Activated T-helper 1 cell treated with Interleukin-2 at 50 U/mL for 16 hours (primary cell): ENCODE results near the gene HARS2.
A peak's percentile ranks its signal among the peaks of the same experiment; 100 is the strongest.
"Not testable (repeated sequence)": the region's sequence is repeated elsewhere in the genome, so short reads cannot be mapped to it uniquely, and the experiment has no call there.

Source experiments
- DNase-seq: peaks from one replicate; pipeline ENCODE4 v3.0.0-alpha.2; 2020; ENCODE audit warnings: low read depth

HARS2 gene

GRCh38 chr5:140700177-140701144, 9.2 kb downstream of the HARS2 start, which contains the start of gene ZMAT2:
Gene ZMAT2, plus strand, starts transcription at chr5:140700447. Its CDS starts 14 bp downstream, at chr5:140700461.
- DNase-seq = peak; percentile 85

GRCh38 chr5:140707812-140708211, 16.6 kb downstream of the HARS2 start:
- DNase-seq = no peak

GRCh38 chr5:140708787-140709186, 17.5 kb downstream of the HARS2 start:
- not testable (repeated sequence) for DNase-seq

DNA sequence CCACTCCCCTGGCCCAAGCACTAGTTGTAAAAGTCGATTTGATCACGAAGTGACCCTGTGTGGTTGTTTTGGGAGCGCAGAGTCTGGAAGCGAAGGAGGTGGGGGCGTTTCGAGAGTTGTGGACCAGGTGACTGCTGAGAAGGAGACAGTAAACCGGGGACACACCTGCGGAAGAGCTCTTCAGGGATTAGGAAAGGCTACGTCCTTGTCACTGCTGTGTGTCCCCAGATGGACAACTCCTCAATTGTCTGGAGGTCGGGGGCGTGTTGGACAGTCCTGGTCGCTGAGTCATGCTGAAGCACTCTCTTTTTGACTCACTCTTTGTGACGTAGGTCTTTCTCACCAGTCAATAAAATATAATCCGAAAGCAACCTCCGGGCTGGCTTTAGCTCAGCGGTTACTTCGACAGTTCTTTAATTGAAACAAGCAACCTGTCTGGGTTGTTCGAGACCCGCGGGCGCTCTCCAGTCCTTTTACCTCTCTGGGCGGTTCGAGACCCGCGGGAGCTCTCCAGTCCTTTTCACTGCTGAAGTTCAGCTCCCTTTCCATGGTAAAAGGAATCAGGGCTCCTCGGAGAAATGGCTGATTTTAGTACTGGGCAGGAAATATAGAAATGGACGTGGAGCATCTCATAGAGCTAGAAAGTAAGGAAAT, 19.8 kb downstream of the HARS2 start:
- DNase-seq = peak; percentile 72

DNA sequence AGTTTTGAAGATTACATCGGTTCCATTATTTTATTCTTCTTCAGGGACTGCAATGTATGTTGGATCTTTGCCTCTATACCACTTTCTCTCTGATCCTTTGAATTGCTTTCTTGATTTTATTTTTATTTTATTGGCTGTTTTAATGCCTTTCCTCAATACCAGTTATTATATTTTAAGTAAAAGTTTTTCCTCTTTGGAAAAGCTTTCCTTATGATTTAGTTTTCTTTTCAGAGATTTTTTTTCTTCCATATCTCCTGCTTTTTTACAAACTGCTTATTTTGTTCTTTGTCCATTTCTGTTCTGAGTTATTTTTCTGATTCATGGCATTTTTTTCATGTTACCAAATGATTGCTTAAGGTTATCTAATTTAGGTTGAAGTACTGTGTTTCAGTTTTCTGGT, 20.5 kb downstream of the HARS2 start:
- DNase-seq = no peak

GRCh38 chr5:140713562-140714094, 22.4 kb downstream of the HARS2 start:
- DNase-seq = no peak

DNA sequence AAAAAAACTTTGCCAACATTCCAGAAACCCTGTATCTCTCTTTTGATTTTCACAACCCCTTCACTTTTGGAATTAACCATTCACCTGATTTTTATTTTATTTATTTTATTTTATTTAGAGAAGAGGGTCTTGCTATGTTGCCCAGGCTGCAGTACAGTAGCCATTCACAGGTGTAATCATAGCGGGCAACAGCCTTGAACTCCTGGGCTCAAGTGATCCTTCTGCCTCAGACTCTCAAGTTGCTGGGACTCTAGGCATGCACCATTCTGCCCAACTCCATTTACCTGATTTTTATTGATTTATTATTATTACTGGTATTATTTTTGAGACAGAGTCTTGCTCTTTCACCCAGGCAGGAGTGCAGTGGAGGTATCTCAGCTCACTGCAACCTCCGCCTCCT, 25.0 kb downstream of the HARS2 start:
- DNase-seq = not testable (repeated sequence)

GRCh38 chr5:140718266-140718592, 27.0 kb downstream of the HARS2 start:
- DNase-seq = no peak

GRCh38 chr5:140720738-140721137, 29.5 kb downstream of the HARS2 start:
- not testable (repeated sequence) for DNase-seq

GRCh38 chr5:140721395-140721794, 30.1 kb downstream of the HARS2 start:
- DNase-seq = not testable (repeated sequence)

DNA sequence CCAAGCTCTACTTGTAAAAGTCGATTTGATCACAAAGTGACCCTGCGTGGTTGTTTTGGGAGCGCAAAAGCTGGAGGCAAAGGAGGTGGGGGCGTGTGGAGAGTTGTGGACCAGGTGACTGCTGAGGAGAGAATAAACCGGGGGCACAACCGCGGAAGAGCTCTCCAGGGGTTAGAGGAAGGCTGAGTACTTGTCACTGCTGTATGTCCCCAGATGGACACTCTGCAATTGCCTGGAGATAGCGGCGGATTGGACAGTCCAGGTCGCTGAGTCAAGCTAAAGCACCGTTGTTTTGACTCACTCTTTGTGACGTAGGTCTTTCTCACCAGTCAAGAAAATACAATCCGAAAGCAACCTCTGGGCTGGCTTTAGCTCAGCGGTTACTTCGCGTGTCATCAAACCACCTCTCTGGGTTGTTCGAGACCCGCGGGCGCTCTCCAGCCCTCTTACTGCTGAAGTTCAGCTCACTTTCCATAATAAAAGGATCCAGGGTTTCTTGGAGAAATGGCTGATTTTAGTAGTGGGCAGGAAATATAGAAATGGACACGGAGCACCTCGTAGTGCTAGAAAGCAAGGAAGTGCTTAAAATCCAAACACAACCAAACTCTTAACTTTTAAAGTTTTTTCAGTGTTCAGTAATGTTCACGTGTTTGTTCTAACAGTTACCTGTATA, 34.7 kb downstream of the HARS2 start:
- peak; percentile 37 for DNase-seq

GRCh38 chr5:140733098-140733497, 41.8 kb downstream of the HARS2 start:
- DNase-seq = no peak

GRCh38 chr5:140734354-140734753, 43.1 kb downstream of the HARS2 start:
- no peak for DNase-seq

- no peak for DNase-seq
Measured at GRCh38 chr5:140737486-140737885, 46.2 kb downstream of the HARS2 start.

DNA sequence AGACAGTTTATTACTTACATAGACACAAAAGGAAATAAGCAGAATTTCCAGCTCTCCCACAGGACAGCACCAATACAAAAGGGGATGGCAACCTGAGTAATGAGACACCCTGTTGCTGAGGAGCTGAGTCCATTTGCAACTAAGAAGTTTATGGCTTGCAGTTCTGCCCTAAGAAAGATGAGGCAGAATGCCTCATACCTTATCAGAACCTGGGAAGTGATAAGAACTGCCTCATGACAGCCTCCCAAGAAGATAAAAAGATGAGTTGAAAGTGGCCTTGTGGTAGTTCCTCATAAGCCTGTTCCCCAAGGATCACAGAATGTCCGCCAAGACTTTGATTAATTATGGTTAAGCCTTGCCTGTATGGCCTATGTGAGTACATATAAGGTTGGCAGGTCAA, 50.7 kb downstream of the HARS2 start:
- DNase-seq = no peak
